ENCODE measurements around the gene EPC2. TPM values are rescaled to one million over a fixed set of nuclear protein-coding genes. Genes with fewer than 3 reads are reported as not detected.

EPC2 gene
- total RNA-seq, 8 experiments from 2014 or later, result 13.4 to 42.9 (median 30.7) TPM

DNA sequence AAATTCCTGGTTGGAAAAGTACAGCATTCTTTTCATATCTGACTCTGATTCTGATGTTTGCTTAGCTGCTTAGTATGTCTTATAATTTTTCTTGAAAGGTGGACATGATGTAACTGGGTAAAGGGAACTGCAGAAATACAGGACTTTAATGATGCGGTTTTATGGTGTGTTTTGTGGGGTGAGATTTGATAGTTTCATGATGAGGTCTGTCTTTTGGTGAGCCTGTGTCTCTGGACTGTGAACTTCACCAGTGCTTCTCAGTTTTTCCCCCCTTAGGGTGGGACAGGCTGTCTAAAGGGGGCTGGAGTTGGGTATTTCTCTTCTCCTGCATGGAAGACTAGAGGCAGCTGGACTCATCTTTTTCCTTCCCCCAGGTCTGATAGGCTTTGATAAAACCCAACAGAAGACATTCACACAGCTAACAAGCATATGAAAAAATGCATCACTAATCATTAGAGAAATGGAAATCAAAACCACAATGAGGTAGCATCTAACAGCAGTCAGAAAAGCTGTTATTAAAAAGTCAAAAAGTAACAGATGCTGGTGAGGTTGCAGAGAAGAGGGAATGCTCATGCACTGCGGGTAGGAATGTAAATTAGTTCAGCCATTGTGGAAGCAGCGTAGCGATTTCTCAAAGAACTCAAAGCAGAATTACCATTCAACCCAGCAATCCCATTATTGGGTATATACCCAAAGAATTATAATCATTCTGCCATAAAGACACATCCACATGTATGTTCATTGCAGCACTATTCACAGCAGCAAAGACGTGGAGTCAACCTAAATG is 77.6 kb downstream of the EPC2 start:
- ATAC-seq (replicated peaks in 6 of 8), result no peak
- WGBS, 10 experiments, result 60 to 100% (median 89%) methylated on average over 1 to 5 of the region's 5 CpGs; no CpG with 5 or more reads in 2 of the 10 experiments
- Histone ChIP-seq H3K27ac (no peak overlapping the region), H3K4me1 (replicated peaks in 1 of 2) (no peaks in the 10 kb centered on the region), H3K4me3 (no peak overlapping the region)
- in situ Hi-C loops (cut with MboI; ENCODE audit: low pct_unique_long_range_greater_than_20kb in 2 of 9, low sequenced_read_pairs in 9 of 9, unreplicated experiment in 9 of 9), result no loop called here

GRCh38 chr2:148725564-148725963 is 81.0 kb downstream of the EPC2 start:
- no peak overlapping the region for H3K27ac ChIP-seq
- 100% methylated on average over 1 of the region's 1 CpG; no CpG with 5 or more reads in 2 of the 10 experiments for WGBS, 10 experiments
- in situ Hi-C loops (cut with MboI; ENCODE audit: low pct_unique_long_range_greater_than_20kb in 2 of 9, low sequenced_read_pairs in 9 of 9, unreplicated experiment in 9 of 9), result no loop called here
- no peak overlapping the region for H3K4me3 ChIP-seq
- ATAC-seq (replicated peaks in 6 of 8), result no peak
- no peaks in the 10 kb centered on the region for H3K4me1 ChIP-seq (replicated peaks in 1 of 2)

DNA sequence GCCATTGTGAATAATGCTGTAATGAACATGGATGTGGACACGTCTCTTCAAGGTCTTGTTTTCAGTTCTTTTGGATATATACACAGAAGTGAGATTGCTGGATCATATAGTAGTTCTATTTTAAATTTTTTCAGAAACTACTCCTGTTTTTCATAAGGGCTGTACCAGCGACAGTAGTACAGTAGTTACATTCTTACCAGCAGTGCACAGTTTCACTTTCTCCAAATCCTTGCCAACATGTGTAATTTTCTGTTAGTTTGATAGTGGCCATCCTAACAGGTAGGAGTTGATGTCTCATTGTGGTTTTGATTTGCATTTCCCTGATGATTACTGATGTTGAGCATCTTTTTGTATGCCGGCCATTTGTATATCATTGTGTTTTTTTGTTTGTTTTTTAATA is 81.7 kb downstream of the EPC2 start:
- WGBS, 10 experiments, result 81 to 100% (median 96%) methylated on average over 1 to 3 of the region's 3 CpGs
- in situ Hi-C loops (cut with MboI; ENCODE audit: low pct_unique_long_range_greater_than_20kb in 2 of 9, low sequenced_read_pairs in 9 of 9, unreplicated experiment in 9 of 9), result no loop called here
- Histone ChIP-seq H3K27ac (no peak overlapping the region), H3K4me1 (replicated peaks in 1 of 2) (no peaks in the 10 kb centered on the region), H3K4me3 (no peak overlapping the region)
- no peak for ATAC-seq (replicated peaks in 6 of 8)

GRCh38 chr2:148730085-148730484 is 85.5 kb downstream of the EPC2 start:
- no peaks in the 10 kb centered on the region for H3K4me1 ChIP-seq (replicated peaks in 1 of 2)
- in situ Hi-C loops (cut with MboI; ENCODE audit: low pct_unique_long_range_greater_than_20kb in 2 of 9, low sequenced_read_pairs in 9 of 9, unreplicated experiment in 9 of 9), result no loop called here
- no peak overlapping the region for H3K27ac ChIP-seq
- ATAC-seq (replicated peaks in 6 of 8), result no peak
- H3K4me3 ChIP-seq, result no peak overlapping the region

DNA sequence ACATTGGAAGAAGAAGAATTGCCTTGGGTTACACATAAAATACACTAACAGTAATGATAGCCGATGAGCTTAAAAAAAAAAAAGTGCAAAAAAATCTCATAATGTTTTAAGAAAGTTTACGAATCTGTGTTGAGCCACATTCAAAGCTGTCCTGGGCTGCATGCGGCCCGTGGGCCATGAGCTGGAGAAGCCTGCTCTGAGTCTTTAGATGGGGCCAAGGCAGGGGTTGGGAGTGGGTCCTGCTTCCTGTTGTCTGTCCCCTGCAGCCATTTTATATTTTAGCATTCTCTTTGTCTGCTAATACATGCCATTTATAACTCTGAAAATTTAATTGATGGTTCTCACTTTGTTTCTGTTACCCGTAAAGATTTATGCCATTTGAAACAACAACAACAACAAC is 93.2 kb downstream of the EPC2 start:
- Histone ChIP-seq H3K4me1 (replicated peaks in 1 of 2) (no peaks in the 10 kb centered on the region), H3K4me3 (no peak overlapping the region), H3K27ac (no peak overlapping the region)
- WGBS, 10 experiments, result 90 to 100% (median 98%) methylated on average over 1 to 5 of the region's 5 CpGs; no CpG with 5 or more reads in 1 of the 10 experiments
- in situ Hi-C loops (cut with MboI; ENCODE audit: low pct_unique_long_range_greater_than_20kb in 2 of 9, low sequenced_read_pairs in 9 of 9, unreplicated experiment in 9 of 9), result no loop called here
- ATAC-seq (replicated peaks in 6 of 8), result no peak

- WGBS, 10 experiments, result 64 to 100% (median 82%) methylated on average over 1 to 2 of the region's 2 CpGs; no CpG with 5 or more reads in 2 of the 10 experiments
- Histone ChIP-seq H3K4me1 (replicated peaks in 1 of 2) (no peaks in the 10 kb centered on the region), H3K4me3 (no peak overlapping the region), H3K27ac (no peak overlapping the region)
- no peak for ATAC-seq (replicated peaks in 6 of 8)
- in situ Hi-C loops (cut with MboI; ENCODE audit: low pct_unique_long_range_greater_than_20kb in 2 of 9, low sequenced_read_pairs in 9 of 9, unreplicated experiment in 9 of 9), result no loop called here
Measured at GRCh38 chr2:148739454-148740105, 95.0 kb downstream of the EPC2 start.

GRCh38 chr2:148742373-148742772 is 97.8 kb downstream of the EPC2 start:
- ATAC-seq (replicated peaks in 6 of 8), result no peak
- Histone ChIP-seq H3K4me1 (replicated peaks in 1 of 2) (no peaks in the 10 kb centered on the region), H3K4me3 (no peak overlapping the region), H3K27ac (no peak overlapping the region)
- 80 to 100% (median 94%) methylated on average over 1 to 4 of the region's 4 CpGs; no CpG with 5 or more reads in 3 of the 10 experiments for WGBS, 10 experiments
- in situ Hi-C loops (cut with MboI; ENCODE audit: low pct_unique_long_range_greater_than_20kb in 2 of 9, low sequenced_read_pairs in 9 of 9, unreplicated experiment in 9 of 9), result no loop called here

DNA sequence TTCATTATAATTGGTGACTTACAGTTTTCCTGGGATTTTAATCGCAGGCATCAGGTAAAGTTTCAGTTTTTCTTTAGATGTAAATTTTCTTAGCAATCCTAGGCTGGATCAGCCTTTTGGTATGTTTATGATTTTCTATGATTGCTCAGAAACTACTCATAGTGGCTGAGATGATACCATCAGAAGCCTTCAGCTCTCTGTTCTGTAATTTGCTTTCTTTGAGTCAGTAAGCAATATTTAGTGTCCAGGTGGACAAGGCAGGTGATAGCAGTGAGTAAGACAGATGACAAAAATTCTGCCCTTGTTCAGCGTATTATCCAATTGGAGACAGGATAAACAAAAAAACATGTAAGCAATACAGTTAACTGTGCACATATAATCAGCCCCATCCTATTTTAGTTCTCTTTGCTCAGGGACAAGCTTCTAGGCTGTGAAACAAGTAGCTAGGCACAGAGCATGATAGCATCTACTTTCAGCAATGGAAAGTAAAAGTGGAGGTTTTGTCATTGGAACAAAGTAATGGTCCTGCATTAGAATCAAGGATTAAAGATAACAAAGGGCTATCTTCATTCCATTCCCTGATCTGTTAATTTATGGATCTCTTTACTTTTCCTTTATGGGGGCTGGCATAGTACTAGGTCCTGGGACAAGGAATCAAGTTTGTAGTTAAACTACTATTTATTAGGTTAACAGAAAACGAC is 100.8 kb downstream of the EPC2 start:
- Histone ChIP-seq H3K27ac (no peak overlapping the region), H3K4me3 (no peak overlapping the region), H3K4me1 (replicated peaks in 1 of 2) (no peaks in the 10 kb centered on the region)
- in situ Hi-C loops (cut with MboI; ENCODE audit: low pct_unique_long_range_greater_than_20kb in 2 of 9, low sequenced_read_pairs in 9 of 9, unreplicated experiment in 9 of 9), result no loop called here
- ATAC-seq (replicated peaks in 6 of 8), result no peak
- 65 to 100% (median 86%) methylated on average over 1 to 3 of the region's 3 CpGs for WGBS, 10 experiments

- ATAC-seq (replicated peaks in 6 of 8), result no peak
- in situ Hi-C loops (cut with MboI; ENCODE audit: low pct_unique_long_range_greater_than_20kb in 2 of 9, low sequenced_read_pairs in 9 of 9, unreplicated experiment in 9 of 9), result no loop called here
- H3K27ac ChIP-seq, result no peak overlapping the region
- H3K4me3 ChIP-seq, result no peak overlapping the region
- WGBS, 10 experiments, result 0 to 44% (median 12%) methylated on average over 1 of the region's 1 CpG
- H3K4me1 ChIP-seq (replicated peaks in 1 of 2), result no peaks in the 10 kb centered on the region
Measured at GRCh38 chr2:148746973-148747372, 102.4 kb downstream of the EPC2 start.

DNA sequence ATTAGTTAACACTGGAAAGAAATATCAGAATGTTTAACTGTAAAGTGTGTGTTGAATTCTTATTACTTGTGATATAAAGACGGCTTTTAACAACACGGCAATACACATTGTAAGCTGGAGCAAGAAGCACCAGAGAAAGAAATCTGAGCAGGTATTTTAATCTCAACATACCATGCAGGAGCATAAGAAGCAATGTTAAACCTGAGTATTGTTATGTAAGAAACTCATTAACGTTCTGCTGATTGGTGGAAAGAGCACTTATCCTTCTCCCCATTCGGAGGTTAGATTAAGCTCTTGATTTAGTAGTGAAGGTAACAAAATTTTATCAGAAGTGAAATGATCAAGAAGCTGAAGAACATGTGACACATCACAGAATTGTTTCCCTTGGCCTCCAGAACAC is 107.4 kb downstream of the EPC2 start:
- H3K4me3 ChIP-seq, result no peak overlapping the region
- ATAC-seq (replicated peaks in 6 of 8), result no peak
- H3K4me1 ChIP-seq (replicated peaks in 1 of 2), result no peaks in the 10 kb centered on the region
- WGBS, 10 experiments, result 65 to 100% (median 89%) methylated on average over 2 to 4 of the region's 4 CpGs; no CpG with 5 or more reads in 2 of the 10 experiments
- no peak overlapping the region for H3K27ac ChIP-seq
- in situ Hi-C loops (cut with MboI; ENCODE audit: low pct_unique_long_range_greater_than_20kb in 2 of 9, low sequenced_read_pairs in 9 of 9, unreplicated experiment in 9 of 9), result loop anchor here in 1 of 9 experiments (25.0 kb wide), 1 partner anchor 110 kb away; no protein-coding TSS in a partner anchor

- ATAC-seq (replicated peaks in 6 of 8), result no peak
- Histone ChIP-seq H3K27ac (no peak overlapping the region), H3K4me1 (replicated peaks in 1 of 2) (no peaks in the 10 kb centered on the region), H3K4me3 (no peak overlapping the region)
- in situ Hi-C loops (cut with MboI; ENCODE audit: low pct_unique_long_range_greater_than_20kb in 2 of 9, low sequenced_read_pairs in 9 of 9, unreplicated experiment in 9 of 9), result loop anchor here in 1 of 9 experiments (25.0 kb wide), 1 partner anchor 109 kb away; no protein-coding TSS in a partner anchor
- 80 to 100% (median 100%) methylated on average over 1 to 3 of the region's 3 CpGs; no CpG with 5 or more reads in 3 of the 10 experiments for WGBS, 10 experiments
Measured at GRCh38 chr2:148752977-148753376, 108.4 kb downstream of the EPC2 start.

GRCh38 chr2:148754864-148755263 is 110.3 kb downstream of the EPC2 start:
- in situ Hi-C loops (cut with MboI; ENCODE audit: low pct_unique_long_range_greater_than_20kb in 2 of 9, low sequenced_read_pairs in 9 of 9, unreplicated experiment in 9 of 9), result loop anchor here in 1 of 9 experiments (25.0 kb wide), 1 partner anchor 107 kb away; no protein-coding TSS in a partner anchor
- WGBS, 10 experiments, result 80 to 100% (median 100%) methylated on average over 1 of the region's 1 CpG
- Histone ChIP-seq H3K27ac (no peak overlapping the region), H3K4me3 (no peak overlapping the region), H3K4me1 (replicated peaks in 1 of 2) (no peaks in the 10 kb centered on the region)
- ATAC-seq (replicated peaks in 6 of 8), result no peak
